H1 (cell line): ENCODE results near the gene IL6ST. TPM values are rescaled to one million over a fixed set of nuclear protein-coding genes. Genes with fewer than 3 reads are reported as not detected.

ENCODE experiments used
- CTCF ChIA-PET: fragments of 300-600 bp; sonication (Branson Sonifier 250); formaldehyde crosslinking; loops from one replicate; lab custom pipeline; 2021; ENCODE audit not compliant: partially characterized antibody; lab: Charles Lee
- POLR2A ChIA-PET: fragments of 300-600 bp; sonication (Branson Sonifier 250); formaldehyde crosslinking; loops from one replicate; lab custom pipeline; 2021; ENCODE audit warnings: inconsistent platforms; ENCODE audit not compliant: partially characterized antibody; lab: Charles Lee
- DNase-seq, 2 experiments: peaks; one replicate each; pipeline versions ENCODE4 v3.0.0 to v3.0.0-alpha.2; 2010 to 2022; ENCODE audit warnings: low spot score in 2 of 2, low read depth in 1 of 2, mixed read lengths in 1 of 2
- FAIRE-seq: peaks from 2 replicates; lab custom pipeline; 2011; peaks lifted over from hg19 to GRCh38; lab: Jason Lieb, UNC
- H2AFZ ChIP-seq: 2 replicates; pipeline ENCODE4 v1.8.1; 2012; ENCODE audit warnings: low read length, inconsistent platforms
- H2AK5ac ChIP-seq: 2 replicates; pipeline ENCODE4 v1.6.1; 2013; ENCODE audit warnings: low read depth, low read length
- H2BK120ac ChIP-seq: replicated peaks from 2 replicates; pipeline ENCODE3; 2013; ENCODE audit warnings: low read depth, low read length, inconsistent platforms
- H2BK12ac ChIP-seq: 2 replicates; pipeline ENCODE4 v1.6.1; 2013; ENCODE audit warnings: low read depth, low read length
- H2BK15ac ChIP-seq: 2 replicates; pipeline ENCODE4 v1.6.1; 2013; ENCODE audit warnings: low read length
- H2BK20ac ChIP-seq: 2 replicates; pipeline ENCODE4 v1.6.1; 2013; ENCODE audit warnings: low read length
- H2BK5ac ChIP-seq: 2 replicates; pipeline ENCODE4 v1.6.1; 2013; ENCODE audit warnings: low read depth, low read length
- H3K14ac ChIP-seq: 2 replicates; pipeline ENCODE4 v1.6.1; 2013; ENCODE audit warnings: inconsistent platforms; ENCODE audit not compliant: insufficient read length
- H3K18ac ChIP-seq: 2 replicates; pipeline ENCODE4 v1.6.1; 2013; ENCODE audit warnings: low read length; ENCODE audit errors: extremely low read depth
- H3K23ac ChIP-seq: 2 replicates; pipeline ENCODE4 v1.6.1; 2013; ENCODE audit warnings: inconsistent platforms; ENCODE audit not compliant: insufficient read length
- H3K23me2 ChIP-seq: 2 replicates; pipeline ENCODE4 v1.6.1; 2013; ENCODE audit warnings: low read depth, low read length
- H3K27ac ChIP-seq: 2 replicates; pipeline ENCODE4 v1.6.1; 2011; ENCODE audit warnings: low read depth, low read length, inconsistent platforms
- H3K27me3 ChIP-seq, 4 experiments: replicated peaks in 1 of 4; 1 replicate in 1 of 4; 2 replicates in 3 of 4; pipeline versions ENCODE4 v1.6.1 to v1.8.1; 2011 to 2013; ENCODE audit warnings: low read length in 3 of 4, mild to moderate bottlenecking in 3 of 4, inconsistent platforms in 2 of 4, mixed read lengths in 2 of 4, moderate library complexity in 1 of 4; ENCODE audit not compliant: control insufficient read depth in 3 of 4, insufficient read depth in 3 of 4; ENCODE audit errors: extremely low read depth in 1 of 4
- H3K36me3 ChIP-seq, 4 experiments: 2 replicates each; pipeline versions ENCODE4 v1.6.1 to v1.8.1; 2011 to 2013; ENCODE audit warnings: mild to moderate bottlenecking in 4 of 4, low read length in 3 of 4, moderate library complexity in 2 of 4, control low read depth in 1 of 4, inconsistent platforms in 1 of 4; ENCODE audit not compliant: insufficient read depth in 4 of 4, control insufficient read depth in 2 of 4
- H3K4ac ChIP-seq: replicated peaks from 2 replicates; pipeline ENCODE3; 2013; ENCODE audit warnings: low read length, low read depth, mixed read lengths, inconsistent platforms; ENCODE audit not compliant: insufficient read length
- H3K4me1 ChIP-seq, 4 experiments: replicated peaks in 1 of 4; 1 replicate in 1 of 4; 2 replicates in 3 of 4; pipeline versions ENCODE4 v1.6.1 to v1.8.1; 2011 to 2013; ENCODE audit warnings: low read length in 3 of 4, inconsistent platforms in 2 of 4, mixed read lengths in 1 of 4; ENCODE audit not compliant: insufficient read depth in 4 of 4, control insufficient read depth in 3 of 4
- H3K4me2 ChIP-seq, 2 experiments: 2 replicates each; pipeline versions ENCODE4 v1.6.1 to v1.8.1; 2011 to 2013; ENCODE audit warnings: low read depth in 2 of 2, low read length in 2 of 2, control low read depth in 1 of 2, inconsistent platforms in 1 of 2, mild to moderate bottlenecking in 1 of 2; ENCODE audit not compliant: insufficient read depth in 1 of 2
- H3K4me3 ChIP-seq, 4 experiments: fragments of 200-600, 300-600 bp in 1 of 4; sonication (generic), shearing (Covaris generic), sonication (Bioruptor Twin) in 1 of 4; 2 replicates each; pipeline versions ENCODE4 v1.5.1 to v1.8.1; 2011 to 2016; ENCODE audit warnings: low read length in 4 of 4, low read depth in 3 of 4, control low read depth in 2 of 4, inconsistent platforms in 2 of 4, mild to moderate bottlenecking in 2 of 4, mixed read lengths in 1 of 4, moderate library complexity in 1 of 4; ENCODE audit not compliant: insufficient read depth in 2 of 4; ENCODE audit errors: extremely low read depth in 1 of 4
- H3K56ac ChIP-seq: replicated peaks from 2 replicates; pipeline ENCODE3; 2013; ENCODE audit warnings: low read depth, mild to moderate bottlenecking, mixed read lengths, low read length, inconsistent platforms; ENCODE audit not compliant: insufficient read length
- H3K79me1 ChIP-seq: 2 replicates; pipeline ENCODE4 v1.6.1; 2013; ENCODE audit warnings: low read depth, low read length, control low read depth
- H3K79me2 ChIP-seq, 2 experiments: 2 replicates each; pipeline versions ENCODE4 v1.6.1 to v1.8.1; 2012 to 2013; ENCODE audit warnings: low read length in 2 of 2, mild to moderate bottlenecking in 2 of 2, inconsistent platforms in 1 of 2; ENCODE audit not compliant: insufficient read depth in 2 of 2, control insufficient read depth in 1 of 2
- H3K9ac ChIP-seq, 4 experiments: replicated peaks in 1 of 4; 1 replicate in 1 of 4; 2 replicates in 3 of 4; pipeline versions ENCODE4 v1.6.1 to v1.8.1; 2011 to 2013; ENCODE audit warnings: low read depth in 3 of 4, low read length in 3 of 4, control low read depth in 2 of 4, mild to moderate bottlenecking in 2 of 4, moderate library complexity in 2 of 4, inconsistent platforms in 1 of 4; ENCODE audit errors: extremely low read depth in 1 of 4
- H3K9me3 ChIP-seq, 2 experiments: 2 replicates each; pipeline versions ENCODE4 v1.6.1 to v1.8.1; 2012 to 2013; ENCODE audit warnings: mild to moderate bottlenecking in 2 of 2, moderate library complexity in 2 of 2, control low read depth in 1 of 2, inconsistent platforms in 1 of 2, low read depth in 1 of 2, low read length in 1 of 2, mixed read lengths in 1 of 2; ENCODE audit not compliant: insufficient read depth in 2 of 2
- H4K20me1 ChIP-seq, 2 experiments: replicated peaks in 1 of 2; 2 replicates each; pipeline versions ENCODE3 to v1.8.1; 2011 to 2013; ENCODE audit warnings: inconsistent platforms in 2 of 2, low read length in 2 of 2, mild to moderate bottlenecking in 1 of 2; ENCODE audit not compliant: insufficient read depth in 2 of 2, control insufficient read depth in 1 of 2
- H4K5ac ChIP-seq: 2 replicates; pipeline ENCODE4 v1.6.1; 2013; ENCODE audit warnings: low read length, low read depth, mixed read lengths, inconsistent platforms; ENCODE audit not compliant: insufficient read length
- H4K8ac ChIP-seq: 2 replicates; pipeline ENCODE4 v1.8.0; 2013; ENCODE audit warnings: mild to moderate bottlenecking, moderate library complexity, low read length, inconsistent platforms; ENCODE audit not compliant: insufficient read depth; ENCODE audit errors: extremely low read depth
- H4K91ac ChIP-seq: replicated peaks from 2 replicates; pipeline ENCODE3; 2013; ENCODE audit warnings: low read length, mixed read lengths, inconsistent platforms; ENCODE audit not compliant: insufficient read length
- HDAC6 ChIP-seq: IDR thresholded peaks from one replicate; pipeline ENCODE4 v1.7.1; 2012; ENCODE audit warnings: low read depth, mild to moderate bottlenecking, inconsistent platforms, low read length, moderate library complexity
- WGBS, 2 experiments: shearing (Covaris generic) in 1 of 2; methylation state at CpG; one replicate each; pipeline versions ENCODE4 v1.1.6 to v1.1.7; 2013 to 2015; ENCODE audit warnings: low lambda C conversion rate in 2 of 2, mixed read lengths in 2 of 2, inconsistent platforms in 1 of 2, low coverage in 1 of 2, missing lambda C conversion rate in 1 of 2; ENCODE audit not compliant: insufficient replicate concordance in 2 of 2, insufficient coverage in 1 of 2, insufficient read length in 1 of 2; ENCODE audit errors: extremely low coverage in 1 of 2, missing lambda C conversion rate in 1 of 2; 5-methylcytosine and 5-hydroxymethylcytosine counted together
- polyA plus RNA-seq, 7 experiments: library from polyadenylated mRNA; depleted of rRNA in 3 of 7; stranded (reverse) in 5 of 7; unstranded in 2 of 7; fragments of >200 nt in 5 of 7; fragments of 200-250 nt in 2 of 7; gene quantifications; 1 replicate in 5 of 7; 2 replicates in 1 of 7; 4 replicates in 1 of 7; pipeline versions ENCODE4 v1.2.1 to v1.2.3, GENCODE V29; 2011 to 2013; ENCODE audit warnings: missing spikeins in 2 of 7, mixed read lengths in 2 of 7
- total RNA-seq: library from RNA; stranded (reverse); fragmentation: NEBNext Ultra II Directional; extraction: Animal tissue kit (Norgen Biotek cat#: 25700); gene quantifications from 2 replicates; pipeline ENCODE4 v1.2.1, GENCODE V29; 2021

IL6ST gene
- total and polyA plus RNA-seq, 2 of the 8 experiments (the other 6 are each of a cell fraction or from before 2014, with no cell fraction given): 1.4 to 11.1 TPM

DNA sequence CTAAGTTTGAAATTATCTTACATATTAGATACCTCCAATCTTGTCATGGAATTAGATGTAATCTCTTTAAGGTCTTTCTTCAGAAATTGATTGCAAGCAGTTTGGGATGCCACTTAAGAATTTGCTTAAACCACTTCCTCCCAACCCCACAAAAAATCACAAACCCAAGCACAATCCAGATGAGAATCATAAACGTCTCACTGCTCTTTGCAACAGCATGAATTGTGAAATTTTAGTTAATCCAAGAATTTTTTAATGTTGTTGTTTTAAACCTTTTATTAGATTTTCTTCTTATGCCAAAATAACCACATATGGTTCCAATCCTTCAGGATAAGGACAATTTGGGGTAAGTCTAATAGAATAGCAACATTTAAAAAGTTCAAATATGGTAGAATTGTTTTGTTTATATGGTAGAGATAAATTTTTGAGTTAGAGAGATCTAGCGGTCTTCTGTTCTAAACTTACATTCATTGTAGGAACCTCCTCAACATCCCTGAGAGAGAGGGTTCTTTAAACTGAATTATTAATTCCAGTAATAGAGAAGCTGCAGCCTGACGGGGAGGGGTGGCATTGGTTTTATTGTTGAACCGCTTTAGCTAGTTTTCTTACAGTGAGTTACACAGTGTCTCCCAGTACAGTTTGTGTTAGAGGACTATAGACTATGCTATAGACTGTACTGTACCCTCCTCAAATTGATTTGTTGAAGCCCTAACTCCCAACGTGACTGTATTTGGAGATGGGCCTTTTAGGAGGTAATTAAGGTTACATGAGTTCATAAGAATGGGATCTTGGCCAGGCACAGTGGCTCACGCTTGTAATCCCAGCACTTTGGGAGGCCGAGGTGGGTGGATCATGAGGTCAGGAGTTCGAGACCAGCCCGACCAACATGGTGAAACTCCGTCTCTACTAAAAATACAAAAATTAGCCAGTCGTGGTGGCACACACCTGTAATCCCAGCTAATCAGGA lies 24.8 kb upstream of the IL6ST start:
- TF ChIP-seq HDAC6: no peak
- H3K4me3 ChIP-seq: no peak overlapping the region
- no peak overlapping the region for H3K4me2 ChIP-seq
- no peak overlapping the region for H2BK5ac ChIP-seq
- H2BK15ac ChIP-seq: no peak overlapping the region
- no peak overlapping the region for H3K56ac ChIP-seq
- no peaks in the 10 kb centered on the region for H3K79me1 ChIP-seq
- POLR2A ChIA-PET: no interaction called here
- 90% methylated on average over 11 of the region's 11 CpGs; no CpG with 5 or more reads in 1 of the 2 experiments for WGBS, 2 experiments
- no peaks in the 10 kb centered on the region for H3K36me3 ChIP-seq
- H4K20me1 ChIP-seq: no peaks in the 10 kb centered on the region
- H2BK120ac ChIP-seq: no peak overlapping the region
- H3K9me3 ChIP-seq: peaks cover 3 to 9% of the 10 kb centered on the region in 2 experiments; a peak in 1 of 4 replicates
- H4K5ac ChIP-seq: no peak overlapping the region
- CTCF ChIA-PET: interaction anchor here (0.6 kb wide), 1 partner anchor 21 kb away, joined by 3 read pairs; no protein-coding TSS in a partner anchor
- no peak overlapping the region for H2AFZ ChIP-seq
- no peaks in the 10 kb centered on the region for H3K79me2 ChIP-seq
- H2BK20ac ChIP-seq: no peak overlapping the region
- H3K9ac ChIP-seq: no peak overlapping the region
- no peak overlapping the region for H3K18ac ChIP-seq
- H4K91ac ChIP-seq: no peak overlapping the region
- H3K23ac ChIP-seq: no peak overlapping the region
- H3K4ac ChIP-seq: no peak overlapping the region
- H2BK12ac ChIP-seq: no peak overlapping the region
- DNase-seq (no peak), FAIRE-seq (no peak)
- H3K23me2 ChIP-seq: no peaks in the 10 kb centered on the region
- no peak overlapping the region for H2AK5ac ChIP-seq
- H3K27ac ChIP-seq: no peak overlapping the region
- no peaks in the 10 kb centered on the region for H3K4me1 ChIP-seq
- no peaks in the 10 kb centered on the region for H3K27me3 ChIP-seq
- H3K14ac ChIP-seq: no peak overlapping the region
- H4K8ac ChIP-seq: no peak overlapping the region
